Ishikawa (cell line): ENCODE measurements around the gene MEF2C.

ENCODE experiments used
- EP300 ChIP-seq: IDR thresholded peaks from 2 replicates; pipeline ENCODE4 v1.6.1; 2012; ENCODE audit warnings: borderline replicate concordance
- TEAD4 ChIP-seq: IDR thresholded peaks from 2 replicates; pipeline ENCODE4 v1.6.1; 2012
- USF1 ChIP-seq: IDR thresholded peaks from 2 replicates; pipeline ENCODE4 v1.6.1; 2012

- TF ChIP-seq USF1 (no peak), EP300 (no peak), TEAD4 (no peak)
Measured at GRCh38 chr5:88872971-88873370, 10.0 kb downstream of the MEF2C start.
